H1 (cell line): Measurements from ENCODE around the gene NEDD8. TPM values are rescaled to one million over a fixed set of nuclear protein-coding genes. Genes with fewer than 3 reads are reported as not detected.
A peak's percentile ranks its signal among the peaks of the same experiment; 100 is the strongest.

Experiments used
- CTCF ChIA-PET: fragments of 300-600 bp; sonication (Branson Sonifier 250); formaldehyde crosslinking; loops from one replicate; lab custom pipeline; 2021; ENCODE audit not compliant: partially characterized antibody; lab: Charles Lee
- POLR2A ChIA-PET: fragments of 300-600 bp; sonication (Branson Sonifier 250); formaldehyde crosslinking; loops from one replicate; lab custom pipeline; 2021; ENCODE audit warnings: inconsistent platforms; ENCODE audit not compliant: partially characterized antibody; lab: Charles Lee
- DNase-seq, 2 experiments: peaks; one replicate each; pipeline versions ENCODE4 v3.0.0 to v3.0.0-alpha.2; 2010 to 2022; ENCODE audit warnings: low spot score in 2 of 2, low read depth in 1 of 2, mixed read lengths in 1 of 2
- FAIRE-seq: peaks from 2 replicates; lab custom pipeline; 2011; peaks lifted over from hg19 to GRCh38; lab: Jason Lieb, UNC
- H2AFZ ChIP-seq: 2 replicates; pipeline ENCODE4 v1.8.1; 2012; ENCODE audit warnings: low read length, inconsistent platforms
- H2AK5ac ChIP-seq: 2 replicates; pipeline ENCODE4 v1.6.1; 2013; ENCODE audit warnings: low read depth, low read length
- H2BK120ac ChIP-seq: replicated peaks from 2 replicates; pipeline ENCODE3; 2013; ENCODE audit warnings: low read depth, low read length, inconsistent platforms
- H2BK12ac ChIP-seq: 2 replicates; pipeline ENCODE4 v1.6.1; 2013; ENCODE audit warnings: low read depth, low read length
- H2BK15ac ChIP-seq: 2 replicates; pipeline ENCODE4 v1.6.1; 2013; ENCODE audit warnings: low read length
- H2BK20ac ChIP-seq: 2 replicates; pipeline ENCODE4 v1.6.1; 2013; ENCODE audit warnings: low read length
- H2BK5ac ChIP-seq: 2 replicates; pipeline ENCODE4 v1.6.1; 2013; ENCODE audit warnings: low read depth, low read length
- H3K14ac ChIP-seq: 2 replicates; pipeline ENCODE4 v1.6.1; 2013; ENCODE audit warnings: inconsistent platforms; ENCODE audit not compliant: insufficient read length
- H3K18ac ChIP-seq: 2 replicates; pipeline ENCODE4 v1.6.1; 2013; ENCODE audit warnings: low read length; ENCODE audit errors: extremely low read depth
- H3K23ac ChIP-seq: 2 replicates; pipeline ENCODE4 v1.6.1; 2013; ENCODE audit warnings: inconsistent platforms; ENCODE audit not compliant: insufficient read length
- H3K23me2 ChIP-seq: 2 replicates; pipeline ENCODE4 v1.6.1; 2013; ENCODE audit warnings: low read depth, low read length
- H3K27ac ChIP-seq: 2 replicates; pipeline ENCODE4 v1.6.1; 2011; ENCODE audit warnings: low read depth, low read length, inconsistent platforms
- H3K27me3 ChIP-seq, 4 experiments: replicated peaks in 1 of 4; 1 replicate in 1 of 4; 2 replicates in 3 of 4; pipeline versions ENCODE4 v1.6.1 to v1.8.1; 2011 to 2013; ENCODE audit warnings: low read length in 3 of 4, mild to moderate bottlenecking in 3 of 4, inconsistent platforms in 2 of 4, mixed read lengths in 2 of 4, moderate library complexity in 1 of 4; ENCODE audit not compliant: control insufficient read depth in 3 of 4, insufficient read depth in 3 of 4; ENCODE audit errors: extremely low read depth in 1 of 4
- H3K36me3 ChIP-seq, 4 experiments: 2 replicates each; pipeline versions ENCODE4 v1.6.1 to v1.8.1; 2011 to 2013; ENCODE audit warnings: mild to moderate bottlenecking in 4 of 4, low read length in 3 of 4, moderate library complexity in 2 of 4, control low read depth in 1 of 4, inconsistent platforms in 1 of 4; ENCODE audit not compliant: insufficient read depth in 4 of 4, control insufficient read depth in 2 of 4
- H3K4ac ChIP-seq: replicated peaks from 2 replicates; pipeline ENCODE3; 2013; ENCODE audit warnings: low read length, low read depth, mixed read lengths, inconsistent platforms; ENCODE audit not compliant: insufficient read length
- H3K4me1 ChIP-seq, 4 experiments: replicated peaks in 1 of 4; 1 replicate in 1 of 4; 2 replicates in 3 of 4; pipeline versions ENCODE4 v1.6.1 to v1.8.1; 2011 to 2013; ENCODE audit warnings: low read length in 3 of 4, inconsistent platforms in 2 of 4, mixed read lengths in 1 of 4; ENCODE audit not compliant: insufficient read depth in 4 of 4, control insufficient read depth in 3 of 4
- H3K4me2 ChIP-seq, 2 experiments: 2 replicates each; pipeline versions ENCODE4 v1.6.1 to v1.8.1; 2011 to 2013; ENCODE audit warnings: low read depth in 2 of 2, low read length in 2 of 2, control low read depth in 1 of 2, inconsistent platforms in 1 of 2, mild to moderate bottlenecking in 1 of 2; ENCODE audit not compliant: insufficient read depth in 1 of 2
- H3K4me3 ChIP-seq, 4 experiments: fragments of 200-600, 300-600 bp in 1 of 4; sonication (generic), shearing (Covaris generic), sonication (Bioruptor Twin) in 1 of 4; 2 replicates each; pipeline versions ENCODE4 v1.5.1 to v1.8.1; 2011 to 2016; ENCODE audit warnings: low read length in 4 of 4, low read depth in 3 of 4, control low read depth in 2 of 4, inconsistent platforms in 2 of 4, mild to moderate bottlenecking in 2 of 4, mixed read lengths in 1 of 4, moderate library complexity in 1 of 4; ENCODE audit not compliant: insufficient read depth in 2 of 4; ENCODE audit errors: extremely low read depth in 1 of 4
- H3K56ac ChIP-seq: replicated peaks from 2 replicates; pipeline ENCODE3; 2013; ENCODE audit warnings: low read depth, mild to moderate bottlenecking, mixed read lengths, low read length, inconsistent platforms; ENCODE audit not compliant: insufficient read length
- H3K79me1 ChIP-seq: 2 replicates; pipeline ENCODE4 v1.6.1; 2013; ENCODE audit warnings: low read depth, low read length, control low read depth
- H3K79me2 ChIP-seq, 2 experiments: 2 replicates each; pipeline versions ENCODE4 v1.6.1 to v1.8.1; 2012 to 2013; ENCODE audit warnings: low read length in 2 of 2, mild to moderate bottlenecking in 2 of 2, inconsistent platforms in 1 of 2; ENCODE audit not compliant: insufficient read depth in 2 of 2, control insufficient read depth in 1 of 2
- H3K9ac ChIP-seq, 4 experiments: replicated peaks in 1 of 4; 1 replicate in 1 of 4; 2 replicates in 3 of 4; pipeline versions ENCODE4 v1.6.1 to v1.8.1; 2011 to 2013; ENCODE audit warnings: low read depth in 3 of 4, low read length in 3 of 4, control low read depth in 2 of 4, mild to moderate bottlenecking in 2 of 4, moderate library complexity in 2 of 4, inconsistent platforms in 1 of 4; ENCODE audit errors: extremely low read depth in 1 of 4
- H3K9me3 ChIP-seq, 2 experiments: 2 replicates each; pipeline versions ENCODE4 v1.6.1 to v1.8.1; 2012 to 2013; ENCODE audit warnings: mild to moderate bottlenecking in 2 of 2, moderate library complexity in 2 of 2, control low read depth in 1 of 2, inconsistent platforms in 1 of 2, low read depth in 1 of 2, low read length in 1 of 2, mixed read lengths in 1 of 2; ENCODE audit not compliant: insufficient read depth in 2 of 2
- H4K20me1 ChIP-seq, 2 experiments: replicated peaks in 1 of 2; 2 replicates each; pipeline versions ENCODE3 to v1.8.1; 2011 to 2013; ENCODE audit warnings: inconsistent platforms in 2 of 2, low read length in 2 of 2, mild to moderate bottlenecking in 1 of 2; ENCODE audit not compliant: insufficient read depth in 2 of 2, control insufficient read depth in 1 of 2
- H4K5ac ChIP-seq: 2 replicates; pipeline ENCODE4 v1.6.1; 2013; ENCODE audit warnings: low read length, low read depth, mixed read lengths, inconsistent platforms; ENCODE audit not compliant: insufficient read length
- H4K8ac ChIP-seq: 2 replicates; pipeline ENCODE4 v1.8.0; 2013; ENCODE audit warnings: mild to moderate bottlenecking, moderate library complexity, low read length, inconsistent platforms; ENCODE audit not compliant: insufficient read depth; ENCODE audit errors: extremely low read depth
- H4K91ac ChIP-seq: replicated peaks from 2 replicates; pipeline ENCODE3; 2013; ENCODE audit warnings: low read length, mixed read lengths, inconsistent platforms; ENCODE audit not compliant: insufficient read length
- CEBPB ChIP-seq: IDR thresholded peaks from 2 replicates; pipeline ENCODE4 v1.6.1; 2012; ENCODE audit warnings: low read depth, low read length
- CTBP2 ChIP-seq: IDR thresholded peaks from 2 replicates; pipeline ENCODE4 v1.7.0; 2011; ENCODE audit warnings: borderline replicate concordance, mild to moderate bottlenecking, moderate library complexity, mixed read lengths, low read length; ENCODE audit not compliant: insufficient read depth, insufficient read length
- EZH2 ChIP-seq: fragments of 200-600 bp; sonication (generic); IDR thresholded peaks from 2 replicates; pipeline ENCODE4 v1.7.1; 2012; ENCODE audit warnings: low read depth, mild to moderate bottlenecking, moderate library complexity, low read length, inconsistent platforms; ENCODE audit not compliant: severe bottlenecking
- FOSL1 ChIP-seq: IDR thresholded peaks from 2 replicates; pipeline ENCODE4 v1.6.1; 2011; ENCODE audit warnings: mild to moderate bottlenecking, low read depth, low read length, moderate library complexity; ENCODE audit not compliant: insufficient read depth
- GABPA ChIP-seq: IDR thresholded peaks from 2 replicates; pipeline ENCODE4 v1.6.1; 2011; ENCODE audit warnings: mild to moderate bottlenecking, low read length, moderate library complexity, borderline replicate concordance; ENCODE audit not compliant: insufficient read depth
- MAX ChIP-seq: IDR thresholded peaks from 2 replicates; pipeline ENCODE4 v1.6.1; 2012; ENCODE audit warnings: inconsistent platforms
- NANOG ChIP-seq: IDR thresholded peaks from 2 replicates; pipeline ENCODE4 v1.6.1; 2011; ENCODE audit warnings: low read length, low read depth, mild to moderate bottlenecking, inconsistent platforms; ENCODE audit not compliant: insufficient read depth, poor library complexity, severe bottlenecking
- SAP30 ChIP-seq: fragments of 300-600 bp; sonication (generic); IDR thresholded peaks from 2 replicates; pipeline ENCODE4 v1.7.1; 2012; ENCODE audit warnings: low read length, moderate library complexity, mild to moderate bottlenecking, inconsistent platforms; ENCODE audit not compliant: insufficient read depth, insufficient replicate concordance
- SIN3A ChIP-seq, 2 experiments: IDR thresholded peaks in 1 of 2; conservative IDR thresholded peaks in 1 of 2; 2 replicates each; pipeline ENCODE4 v1.6.1; 2011 to 2012; ENCODE audit warnings: low read length in 2 of 2, improper control_type of control experiment in 1 of 2, low read depth in 1 of 2, mild to moderate bottlenecking in 1 of 2
- SIX5 ChIP-seq: IDR thresholded peaks from 2 replicates; pipeline ENCODE4 v1.6.1; 2011; ENCODE audit warnings: mild to moderate bottlenecking, low read depth, low read length
- SRF ChIP-seq: IDR thresholded peaks from 2 replicates; pipeline ENCODE4 v1.6.1; 2011; ENCODE audit warnings: mild to moderate bottlenecking, low read depth, low read length, moderate library complexity
- WGBS, 2 experiments: shearing (Covaris generic) in 1 of 2; methylation state at CpG; one replicate each; pipeline versions ENCODE4 v1.1.6 to v1.1.7; 2013 to 2015; ENCODE audit warnings: low lambda C conversion rate in 2 of 2, mixed read lengths in 2 of 2, inconsistent platforms in 1 of 2, low coverage in 1 of 2, missing lambda C conversion rate in 1 of 2; ENCODE audit not compliant: insufficient replicate concordance in 2 of 2, insufficient coverage in 1 of 2, insufficient read length in 1 of 2; ENCODE audit errors: extremely low coverage in 1 of 2, missing lambda C conversion rate in 1 of 2; 5-methylcytosine and 5-hydroxymethylcytosine counted together
- polyA plus RNA-seq, 7 experiments: library from polyadenylated mRNA; depleted of rRNA in 3 of 7; stranded (reverse) in 5 of 7; unstranded in 2 of 7; fragments of >200 nt in 5 of 7; fragments of 200-250 nt in 2 of 7; gene quantifications; 1 replicate in 5 of 7; 2 replicates in 1 of 7; 4 replicates in 1 of 7; pipeline versions ENCODE4 v1.2.1 to v1.2.3, GENCODE V29; 2011 to 2013; ENCODE audit warnings: missing spikeins in 2 of 7, mixed read lengths in 2 of 7
- total RNA-seq: library from RNA; stranded (reverse); fragmentation: NEBNext Ultra II Directional; extraction: Animal tissue kit (Norgen Biotek cat#: 25700); gene quantifications from 2 replicates; pipeline ENCODE4 v1.2.1, GENCODE V29; 2021

Gene NEDD8
- total and polyA plus RNA-seq, 2 of the 8 experiments (the other 6 are each of a cell fraction or from before 2014, with no cell fraction given) = 253 to 317 TPM

- Histone ChIP-seq H2BK12ac (no peak overlapping the region), H4K91ac (no peak overlapping the region), H3K4ac (no peak overlapping the region), H2BK120ac (no peak overlapping the region), H2BK20ac (no peak overlapping the region), H3K56ac (no peak overlapping the region), H3K4me3 (peak overlapping the region; percentile 65 to 88 (median 84)), H3K14ac (no peak overlapping the region), H3K27ac (no peak overlapping the region), H3K9ac (no peak overlapping the region), H3K79me1 (peaks cover 3% of the 10 kb centered on the region; the same call in 1 of the 2 replicates), H2AFZ (no peak overlapping the region), H3K36me3 (peaks cover 4 to 6% (median 5%) of the 10 kb centered on the region in 4 experiments; a peak in 6 of 8 replicates), H4K20me1 (no peaks in the 10 kb centered on the region), H4K8ac (no peak overlapping the region), H3K4me1 (peaks cover 0 to 9% (median 3%) of the 10 kb centered on the region in 4 experiments; a peak in 3 of 7 replicates), H3K18ac (no peak overlapping the region), H2BK5ac (no peak overlapping the region), H2AK5ac (no peak overlapping the region), H3K23me2 (peaks cover 5% of the 10 kb centered on the region; the same call in 1 of the 2 replicates), H3K23ac (no peak overlapping the region), H4K5ac (no peak overlapping the region), H3K79me2 (peaks cover 0 to 3% of the 10 kb centered on the region in 2 experiments; a peak in 2 of 4 replicates), H3K27me3 (no peaks in the 10 kb centered on the region), H2BK15ac (no peak overlapping the region), H3K9me3 (no peaks in the 10 kb centered on the region), H3K4me2 (peak overlapping the region; percentile 79 to 94)
- DNase-seq (no peak), FAIRE-seq (no peak)
- 88% methylated on average over 7 of the region's 7 CpGs; no CpG with 5 or more reads in 1 of the 2 experiments for WGBS, 2 experiments
- CTCF ChIA-PET = interaction anchor here (1.1 to 2.1 kb wide), 5 partner anchors 19 to 202 kb away, joined by 3 to 7 read pairs (median 4); partner anchors contain the start of genes CHMP4A and TINF2
- POLR2A ChIA-PET = interaction anchor here (0.6 to 4.7 kb wide), 18 partner anchors 10 to 100 kb away, joined by 3 to 119 read pairs (median 6); partner anchors contain the start of genes CHMP4A, EMC9, GMPR2 and IRF9
- no peak for TF ChIP-seq GABPA
- no peak for TF ChIP-seq SIX5
- TF ChIP-seq SRF = no peak
- TF ChIP-seq CEBPB = no peak
- no peak for TF ChIP-seq NANOG
- no peak for TF ChIP-seq FOSL1
- no peak for TF ChIP-seq MAX
- no peak for TF ChIP-seq CTBP2
- TF ChIP-seq SIN3A (conservative IDR thresholded peaks at IDR 0.05 in 1 of 2, IDR thresholded peaks at IDR 0.05 in 1 of 2; ENCODE audit: low read depth in 1 of 2, low read length in 2 of 2) = no peak
- TF ChIP-seq SAP30 = no peak
- no peak for TF ChIP-seq EZH2
Measured at GRCh38 chr14:24194186-24194872, 37.8 kb downstream of the NEDD8 start.
